Suprapubic skin (tissue), 4 donors: Measurements from ENCODE around the gene BDKRB1.

Experiments used
- CTCF ChIP-seq, 2 donors: fragments of 200-600 bp in 1 of 2; fragments of 450-650 bp in 1 of 2; sonication (generic) in 1 of 2; IDR thresholded peaks; one replicate each; pipeline ENCODE4 v1.5.1; 2016 to 2019; ENCODE audit warnings: antibody characterized with exemption in 2 of 2, mild to moderate bottlenecking in 1 of 2, moderate library complexity in 1 of 2
- EP300 ChIP-seq: sonication (generic); formaldehyde crosslinking; IDR thresholded peaks from one replicate; pipeline ENCODE4 v1.6.1; 2017; ENCODE audit warnings: antibody characterized with exemption
- POLR2A ChIP-seq, 2 donors: fragments of 450-650 bp; IDR thresholded peaks; one replicate each; pipeline ENCODE4 v1.6.1; 2017; ENCODE audit warnings: antibody characterized with exemption in 2 of 2, mild to moderate bottlenecking in 2 of 2, moderate library complexity in 2 of 2
- POLR2AphosphoS5 ChIP-seq, 3 donors: sonication (generic); formaldehyde crosslinking; IDR thresholded peaks; one replicate each; pipeline ENCODE4 v1.6.1; 2017; ENCODE audit warnings: antibody characterized with exemption in 3 of 3

GRCh38 chr14:96304956-96305355, 48.9 kb downstream of the BDKRB1 start:
- TF ChIP-seq CTCF (IDR thresholded peaks at IDR 0.05) (no peak), POLR2A (IDR thresholded peaks at IDR 0.05) (no peak), POLR2AphosphoS5 (IDR thresholded peaks at IDR 0.05) (no peak), EP300 (no peak)
